Measurements from ENCODE around the gene F10.

F10 gene

GRCh38 chr13:113086991-113087922 is 35.3 kb upstream of the F10 start:
- no peak for DNase-seq (ENCODE audit: low read depth)

- no peak for DNase-seq (ENCODE audit: low read depth)
Observed at GRCh38 chr13:113087923-113088690, 34.5 kb upstream of the F10 start.

- DNase-seq (ENCODE audit: low read depth), result no peak
Observed at GRCh38 chr13:113088691-113089020, 33.9 kb upstream of the F10 start.

- DNase-seq (ENCODE audit: low read depth), result no peak
Observed at GRCh38 chr13:113089693-113090414, 32.7 kb upstream of the F10 start.

GRCh38 chr13:113090415-113090770 is 32.2 kb upstream of the F10 start:
- no peak for DNase-seq (ENCODE audit: low read depth)

- DNase-seq (ENCODE audit: low read depth), result no peak
Observed at GRCh38 chr13:113090806-113091205, 31.8 kb upstream of the F10 start.

GRCh38 chr13:113091211-113091771 is 31.3 kb upstream of the F10 start:
- DNase-seq (ENCODE audit: low read depth), result no peak

- no peak for DNase-seq (ENCODE audit: low read depth)
Observed at GRCh38 chr13:113091891-113092775, 30.5 kb upstream of the F10 start.

GRCh38 chr13:113092776-113093579 is 29.6 kb upstream of the F10 start:
- DNase-seq (ENCODE audit: low read depth), result no peak

- no peak for DNase-seq (ENCODE audit: low read depth)
Observed at GRCh38 chr13:113093580-113094409, 28.8 kb upstream of the F10 start.

GRCh38 chr13:113094410-113094800 is 28.2 kb upstream of the F10 start:
- no peak for DNase-seq (ENCODE audit: low read depth)

GRCh38 chr13:113095146-113096051 is 27.2 kb upstream of the F10 start:
- no peak for DNase-seq (ENCODE audit: low read depth)

- DNase-seq (ENCODE audit: low read depth), result no peak
Observed at GRCh38 chr13:113096052-113096744, 26.4 kb upstream of the F10 start.

- no peak for DNase-seq (ENCODE audit: low read depth)
Observed at GRCh38 chr13:113096745-113097305, 25.8 kb upstream of the F10 start.

GRCh38 chr13:113097651-113098050 is 24.9 kb upstream of the F10 start:
- no peak for DNase-seq (ENCODE audit: low read depth)

- no peak for DNase-seq (ENCODE audit: low read depth)
Observed at GRCh38 chr13:113098162-113098732, 24.4 kb upstream of the F10 start.

- no peak for DNase-seq (ENCODE audit: low read depth)
Observed at GRCh38 chr13:113099142-113099541, 23.5 kb upstream of the F10 start.
